Activated CD4-positive, CD25-positive, alpha-beta regulatory T cell treated with anti-CD3 and anti-CD28 coated beads, Interleukin-2, amount 50 U/mL, for 72 hours (primary cell): Measurements from ENCODE around the gene NCSTN.

Source experiments
- DNase-seq: peaks from one replicate; pipeline ENCODE4 v3.0.0; 2021

The NCSTN gene

GRCh38 chr1:160407839-160408801, 64.9 kb downstream of the NCSTN start:
- DNase-seq = no peak
